H1 (cell line): ENCODE results near the gene NEB.

Source experiments
- CTCF ChIP-seq, 3 experiments: IDR thresholded peaks; 1 replicate in 2 of 3; 2 replicates in 1 of 3; pipeline versions ENCODE4 v1.5.1 to v1.6.1; 2011; ENCODE audit warnings: low read length in 3 of 3, mild to moderate bottlenecking in 3 of 3, inconsistent platforms in 2 of 3, low read depth in 1 of 3, moderate library complexity in 1 of 3; ENCODE audit not compliant: insufficient read depth in 1 of 3; ENCODE audit errors: control extremely low read depth in 1 of 3
- EZH2 ChIP-seq: fragments of 200-600 bp; sonication (generic); IDR thresholded peaks from 2 replicates; pipeline ENCODE4 v1.7.1; 2012; ENCODE audit warnings: low read depth, mild to moderate bottlenecking, moderate library complexity, low read length, inconsistent platforms; ENCODE audit not compliant: severe bottlenecking
- MAFK ChIP-seq: IDR thresholded peaks from 2 replicates; pipeline ENCODE4 v1.6.1; 2012; ENCODE audit warnings: low read depth, mild to moderate bottlenecking, improper control_type of control experiment, low read length
- RAD21 ChIP-seq, 2 experiments: IDR thresholded peaks in 1 of 2; conservative IDR thresholded peaks in 1 of 2; 2 replicates each; pipeline ENCODE4 v1.6.1; 2011; ENCODE audit warnings: low read depth in 2 of 2, low read length in 2 of 2, improper control_type of control experiment in 1 of 2, inconsistent platforms in 1 of 2, mild to moderate bottlenecking in 1 of 2, moderate library complexity in 1 of 2

GRCh38 chr2:151623631-151624030 is 110.6 kb downstream of the NEB start:
- no peak for TF ChIP-seq CTCF (IDR thresholded peaks at IDR 0.05; ENCODE audit: control extremely low read depth in 1 of 3, insufficient read depth in 1 of 3, low read depth in 1 of 3, low read length in 3 of 3)
- no peak for TF ChIP-seq MAFK
- TF ChIP-seq EZH2: no peak
- TF ChIP-seq RAD21 (IDR thresholded peaks at IDR 0.05 in 1 of 2, conservative IDR thresholded peaks at IDR 0.05 in 1 of 2; ENCODE audit: low read depth in 2 of 2, low read length in 2 of 2): no peak
